NCI-H510A (cell line): ENCODE results near the gene CYFIP2.
A peak's percentile ranks its signal among the peaks of the same experiment; 100 is the strongest.

ENCODE experiments used
- DNase-seq: peaks from one replicate; lab custom pipeline; 2025; lab: John Stamatoyannopoulos, UW

CYFIP2 gene

DNA sequence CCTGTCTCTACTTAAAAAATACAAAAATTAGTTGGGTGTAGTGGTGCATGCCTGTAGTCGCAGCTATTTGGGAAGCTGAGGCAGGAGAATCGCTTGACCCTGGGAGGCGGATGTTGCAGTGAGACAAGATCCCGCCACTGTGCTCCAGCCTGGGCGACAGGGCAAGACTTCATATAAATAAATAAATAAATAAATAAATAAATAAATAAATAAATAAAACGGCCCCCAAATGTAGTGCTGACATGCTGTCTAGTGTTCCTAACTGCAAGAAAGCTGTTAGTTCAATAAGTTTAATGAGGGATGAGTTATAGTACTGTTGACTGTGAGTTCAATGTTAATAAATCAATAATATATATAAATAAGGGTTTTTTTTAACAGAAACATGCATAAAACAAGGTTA is 7.5 kb upstream of the CYFIP2 start:
- DNase-seq, result no peak

DNA sequence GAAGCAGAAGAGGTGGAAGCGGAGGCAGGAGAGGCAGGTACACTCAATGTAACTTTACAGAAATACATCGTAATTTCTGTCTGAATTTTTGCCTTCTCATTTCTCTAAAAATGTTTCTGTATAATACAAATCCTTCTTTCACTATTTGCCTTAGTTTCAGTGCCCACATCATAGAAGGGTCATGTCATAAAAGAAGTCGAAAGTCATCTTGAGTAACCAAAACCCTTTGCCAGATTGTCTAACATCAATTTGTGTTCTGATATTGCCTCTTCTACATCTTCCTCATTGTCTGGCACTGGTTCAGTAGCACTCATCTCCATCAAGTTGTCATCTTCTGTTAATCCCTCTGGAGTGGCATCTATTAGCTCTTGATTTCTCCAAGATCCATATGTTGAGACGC is 6.2 kb upstream of the CYFIP2 start:
- DNase-seq, result no peak

DNA sequence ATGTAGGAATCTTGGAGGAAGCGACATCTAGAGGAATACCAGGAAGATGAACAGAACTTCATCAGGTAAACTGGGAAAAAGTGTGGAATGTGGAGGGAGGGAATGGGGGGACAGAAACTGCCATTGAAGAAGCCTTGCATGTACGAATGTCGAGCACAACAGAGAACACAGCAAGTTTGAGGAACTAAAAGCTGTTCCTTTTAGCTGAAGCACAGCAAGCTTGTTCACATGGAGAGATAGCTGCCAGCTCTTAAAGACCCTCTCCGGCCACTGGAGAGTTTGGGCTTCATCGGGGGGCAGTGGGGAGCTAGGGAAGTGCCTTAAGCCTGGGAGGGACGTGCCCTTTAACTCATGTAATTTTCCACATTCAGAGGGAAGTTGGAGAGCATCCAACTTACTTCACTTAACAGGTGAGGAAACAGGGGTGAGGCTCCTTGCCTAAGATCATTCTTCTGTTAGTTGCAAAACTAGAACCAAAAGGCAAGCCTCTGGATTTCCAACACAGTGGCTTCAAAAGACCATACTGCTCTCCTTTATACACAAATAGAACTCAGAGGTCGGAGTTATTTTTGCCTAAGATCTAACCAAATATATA is 2.3 kb upstream of the CYFIP2 start:
- no peak for DNase-seq

DNA sequence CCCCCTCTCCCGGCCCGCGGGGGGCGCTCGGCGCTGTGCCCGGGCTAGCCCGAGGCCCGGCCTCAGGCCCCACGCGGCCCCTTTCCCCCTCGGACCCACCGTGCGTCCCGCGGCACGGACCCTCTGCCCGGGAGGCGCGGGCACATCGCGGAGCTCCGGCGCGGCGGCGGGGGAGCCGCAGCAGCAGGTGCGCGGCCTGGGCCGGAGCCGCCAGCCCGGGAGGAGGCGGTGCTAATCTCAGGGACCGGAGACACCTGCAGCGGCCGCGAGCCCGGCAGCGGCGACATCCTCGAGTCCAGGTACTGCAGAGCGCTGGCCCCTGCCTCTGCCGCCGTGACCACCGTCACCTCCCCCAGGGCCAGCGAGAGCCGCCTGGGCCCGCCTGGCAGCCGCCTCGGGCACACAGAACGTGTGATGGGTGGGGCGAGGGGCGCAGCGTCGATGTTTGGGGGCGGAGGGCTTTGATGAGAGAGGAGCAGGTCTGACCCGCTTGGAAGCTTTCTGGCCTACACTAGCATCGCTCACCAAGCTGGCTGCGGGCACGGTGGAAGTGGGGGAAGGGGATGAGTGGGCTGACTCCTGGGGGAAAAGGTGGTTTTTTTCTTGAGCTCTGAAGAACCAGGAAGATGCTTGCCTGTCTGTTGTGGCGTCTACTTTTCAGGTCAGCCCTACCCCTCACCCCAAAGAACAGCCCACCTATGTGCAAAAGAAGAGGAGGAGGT is 524 bp downstream of the CYFIP2 start:
- peak; percentile 36 for DNase-seq

DNA sequence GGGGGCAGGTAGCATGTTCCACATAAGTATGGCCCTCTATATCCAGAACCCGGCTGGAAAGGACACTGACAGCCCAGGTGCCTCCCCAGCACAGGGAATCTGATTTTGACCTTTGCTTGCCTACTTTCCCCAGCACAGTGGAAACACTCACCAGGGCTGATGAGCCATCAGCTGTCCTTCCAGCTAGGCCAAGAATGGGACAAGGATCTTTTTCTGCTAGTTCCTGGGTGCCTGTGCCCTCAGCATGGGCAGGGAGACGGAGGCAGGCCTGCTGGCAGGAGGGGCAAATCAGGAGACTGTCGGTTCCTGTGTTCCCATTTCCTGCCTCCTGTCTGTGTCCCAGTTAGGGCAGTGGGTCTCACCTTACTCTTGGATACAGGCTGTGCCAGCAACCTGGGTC is 1.1 kb downstream of the CYFIP2 start:
- DNase-seq, result no peak

DNA sequence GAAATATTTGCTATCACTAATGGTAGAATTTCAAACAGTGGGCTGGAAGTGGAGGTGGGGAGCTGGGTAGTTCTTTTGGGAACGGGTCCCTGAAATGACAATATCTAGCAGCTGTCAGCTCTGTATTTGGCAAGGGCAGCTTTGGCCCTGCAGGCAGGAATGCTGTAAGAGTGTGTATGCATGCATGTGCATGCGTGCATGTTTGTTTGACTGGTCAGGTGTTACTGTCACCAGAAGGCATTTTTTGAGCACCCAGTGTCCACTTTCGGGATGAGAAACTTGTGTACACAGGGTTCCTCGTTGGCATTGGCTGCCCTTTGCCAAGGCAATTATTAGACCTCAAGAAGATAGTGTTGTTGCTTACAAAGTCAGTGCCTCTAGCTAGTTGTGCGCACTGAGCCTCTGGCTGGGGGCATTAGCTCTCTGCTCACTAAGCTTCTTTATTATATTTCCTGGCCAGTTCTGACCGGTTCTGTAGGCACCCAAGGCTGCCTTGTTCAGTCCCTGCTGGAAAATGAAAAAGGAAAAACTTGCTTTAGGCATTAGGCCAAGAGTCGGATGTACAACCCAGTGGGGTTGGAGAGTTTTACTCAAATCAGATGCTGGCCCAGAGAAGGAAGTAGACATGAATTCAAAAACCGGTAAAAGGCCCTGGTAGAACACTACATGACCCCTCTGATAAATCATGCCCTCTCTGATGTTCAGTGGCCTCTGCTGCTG is 2.0 kb downstream of the CYFIP2 start:
- DNase-seq, result no peak

DNA sequence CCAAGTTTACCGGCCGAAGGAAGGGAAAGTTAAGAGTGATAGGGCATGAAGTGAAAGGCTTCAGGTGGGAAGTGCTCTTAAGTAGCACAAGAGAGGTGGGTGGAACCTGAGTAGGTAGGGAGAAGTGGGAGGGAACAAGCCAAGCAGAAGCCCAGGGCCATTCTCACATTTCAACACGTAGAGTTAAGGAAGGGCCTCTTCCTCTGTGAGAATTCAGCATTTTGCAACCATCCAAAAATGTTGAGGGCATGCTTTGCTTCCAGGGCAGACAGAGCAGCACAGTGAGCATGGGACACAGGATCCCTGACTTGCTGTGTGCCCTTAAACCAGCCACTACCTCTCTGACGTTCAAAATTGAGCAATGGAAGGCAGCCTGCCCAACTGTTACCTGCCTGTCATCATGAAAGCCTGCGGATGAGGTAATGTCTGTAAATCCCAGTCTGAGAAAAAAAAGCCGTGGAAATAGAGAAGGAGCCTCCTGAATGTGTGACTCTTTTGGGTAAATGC is 3.3 kb downstream of the CYFIP2 start:
- DNase-seq, result peak; percentile 54

DNA sequence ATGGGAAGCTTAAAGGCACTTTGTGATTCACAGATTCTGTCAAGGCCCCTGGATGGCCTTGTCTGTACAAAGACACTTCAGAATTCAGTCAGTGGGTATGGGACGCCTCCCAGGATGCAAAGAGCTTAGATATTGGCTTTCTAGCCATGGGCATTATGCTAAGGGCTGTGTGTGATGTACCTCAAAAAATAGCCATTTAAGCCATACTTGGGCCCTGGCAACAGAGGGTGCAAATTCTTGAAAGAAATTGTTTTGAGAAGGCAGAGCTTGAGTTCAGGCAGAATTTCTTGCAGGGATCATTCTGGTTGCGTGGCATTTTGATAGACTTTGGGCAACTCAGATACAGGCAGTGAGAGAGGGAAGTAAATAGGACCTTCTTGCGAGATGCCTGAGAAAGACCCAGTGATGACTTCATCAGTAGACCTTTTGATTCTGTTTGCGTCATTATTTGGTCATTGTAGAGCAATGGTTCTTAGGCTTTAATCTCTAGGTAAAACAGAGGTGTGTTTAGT is 3.9 kb downstream of the CYFIP2 start:
- DNase-seq, result no peak

DNA sequence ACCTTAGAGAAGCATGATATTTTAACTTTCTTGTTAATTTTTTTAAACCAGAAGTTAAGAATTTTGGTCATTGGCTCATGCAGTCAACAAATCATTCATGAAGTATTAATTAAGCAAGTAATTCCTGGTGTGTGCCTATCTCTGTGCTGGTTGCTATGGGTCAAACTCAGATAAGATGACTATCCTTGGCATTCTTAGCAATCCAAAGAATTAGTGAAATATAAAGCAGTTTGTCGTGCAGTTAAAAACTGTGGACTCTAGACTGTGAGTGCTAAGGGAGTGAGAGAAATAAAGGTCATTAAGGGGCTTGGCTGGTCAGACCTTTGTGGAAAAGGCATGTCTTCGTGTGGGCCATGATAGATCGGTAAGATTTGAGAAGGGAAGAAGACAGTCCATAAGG is 4.8 kb downstream of the CYFIP2 start:
- DNase-seq, result no peak

DNA sequence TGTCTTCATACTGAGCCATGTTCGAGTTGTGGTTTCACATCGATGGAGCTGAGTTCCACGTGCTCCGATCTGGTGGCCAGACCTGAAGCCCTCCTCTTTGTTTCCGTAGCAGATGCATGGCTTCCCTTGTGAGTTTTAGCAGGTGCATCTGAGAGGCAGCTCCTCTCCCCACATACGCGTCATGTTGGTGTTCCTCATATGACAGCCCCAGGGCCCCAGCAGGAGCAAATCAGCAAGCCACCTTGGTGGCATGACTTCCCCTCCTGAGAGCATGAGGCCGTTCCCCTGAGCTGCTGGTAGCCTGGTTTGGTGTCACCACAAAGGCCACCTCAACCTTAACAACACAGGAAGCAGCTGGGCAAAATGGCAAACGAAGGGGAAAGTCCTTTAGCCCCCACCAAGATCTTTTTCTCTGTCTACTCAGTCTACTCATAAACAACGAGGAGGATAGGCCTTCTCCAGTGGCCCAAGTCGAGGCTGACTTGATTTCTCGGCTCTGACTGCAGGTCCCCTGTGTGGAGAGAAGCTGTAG is 5.9 kb downstream of the CYFIP2 start:
- DNase-seq, result no peak

DNA sequence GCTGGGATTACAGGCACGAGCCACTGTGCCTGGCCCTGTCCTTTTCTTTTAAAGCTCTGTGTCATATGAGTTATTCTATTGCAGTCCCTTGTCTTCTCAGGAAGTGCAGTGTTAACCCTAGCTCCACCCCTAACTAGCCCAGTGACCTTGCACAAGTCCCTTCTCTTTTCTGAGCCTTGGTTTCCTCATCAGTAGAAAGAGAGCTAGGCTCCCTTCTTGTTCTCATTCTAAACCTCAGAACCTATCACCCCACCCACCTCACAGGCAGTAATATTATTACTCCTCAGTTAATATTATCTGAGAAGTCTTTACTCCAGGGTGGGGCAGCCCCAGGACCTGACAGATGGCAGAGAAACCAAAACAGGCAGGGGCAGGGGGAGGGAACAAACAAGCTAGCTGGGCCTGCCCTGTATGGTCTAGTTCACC is 7.2 kb downstream of the CYFIP2 start:
- DNase-seq, result no peak

DNA sequence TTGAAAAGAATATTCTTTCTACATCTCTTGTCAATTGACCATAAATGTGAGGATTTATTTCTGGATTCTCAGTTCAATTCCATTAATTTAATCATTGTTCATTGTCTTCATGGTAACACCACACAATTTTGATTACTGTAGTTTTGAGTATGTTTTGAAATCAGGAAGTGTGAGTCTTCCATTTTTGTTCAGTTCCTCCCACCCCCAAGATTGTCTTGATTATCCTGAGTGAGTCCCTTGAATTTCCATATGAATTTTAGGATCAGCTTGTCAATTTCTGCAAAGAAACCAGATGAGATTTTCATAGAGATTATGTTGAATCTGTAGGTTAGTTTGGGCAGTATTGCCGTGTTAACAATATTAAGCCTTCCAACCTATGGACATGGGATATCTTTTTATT is 9.5 kb downstream of the CYFIP2 start:
- no peak for DNase-seq

DNA sequence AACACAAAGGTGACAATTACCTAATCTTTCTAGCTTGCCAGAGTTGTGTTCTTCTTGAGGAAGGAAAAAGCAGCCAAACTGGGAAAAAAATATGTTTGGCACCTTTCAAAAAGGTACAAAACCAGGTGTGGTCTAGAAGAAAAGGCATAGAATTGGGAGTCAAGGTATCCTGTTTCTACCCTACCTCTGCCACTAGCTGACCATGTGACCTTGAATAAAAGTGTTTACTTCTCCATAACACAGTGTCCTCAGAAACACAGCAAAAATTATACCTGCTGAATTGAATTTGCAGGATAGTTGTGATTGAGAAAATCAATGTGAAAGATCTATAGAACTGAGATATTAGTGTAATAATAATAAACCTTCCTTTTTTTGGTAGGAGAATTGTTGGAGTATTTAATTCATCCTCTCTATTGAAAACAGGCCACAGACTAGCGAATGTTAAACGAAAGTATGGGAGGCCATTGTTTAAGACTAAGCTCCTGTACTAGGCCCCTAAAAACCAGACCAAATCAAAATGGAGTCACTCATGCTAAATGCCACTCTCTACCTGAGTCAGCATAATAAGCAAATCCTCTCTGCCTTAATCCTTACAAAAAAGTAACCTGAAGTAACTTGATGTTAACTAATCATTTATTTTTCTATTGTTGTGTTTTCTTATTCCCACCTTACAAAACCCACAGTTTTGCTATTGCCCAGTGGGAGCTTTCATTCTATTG is 12.6 kb downstream of the CYFIP2 start:
- no peak for DNase-seq

DNA sequence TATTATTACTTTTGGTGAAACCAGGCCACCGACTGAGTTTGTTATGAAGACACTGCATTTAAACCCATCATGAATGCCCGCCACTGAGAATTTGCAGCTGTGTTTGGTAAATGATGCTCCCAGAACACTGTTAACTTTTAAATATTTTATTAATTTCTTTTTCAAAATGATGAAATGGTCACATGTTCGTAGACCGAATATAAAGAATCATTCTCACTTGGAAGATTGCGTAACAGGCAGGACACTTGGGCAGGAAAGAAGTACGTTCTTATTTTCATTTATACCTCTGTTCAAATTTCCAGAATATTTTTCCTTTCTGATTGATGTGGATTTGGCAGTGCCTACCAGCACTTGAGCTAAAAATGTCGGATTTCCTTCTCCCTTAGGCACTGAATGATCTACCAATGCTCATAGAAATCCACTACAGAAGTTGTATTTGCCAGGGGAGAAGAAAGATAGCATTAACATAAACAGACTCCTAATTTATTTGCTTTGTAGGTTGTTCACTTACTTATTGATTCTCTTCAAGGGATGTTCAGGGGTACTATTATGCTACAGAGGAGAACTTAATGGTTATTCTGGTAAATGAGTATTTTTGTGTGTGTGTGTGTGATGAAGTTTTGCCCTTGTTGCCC is 13.8 kb downstream of the CYFIP2 start:
- DNase-seq, result no peak

DNA sequence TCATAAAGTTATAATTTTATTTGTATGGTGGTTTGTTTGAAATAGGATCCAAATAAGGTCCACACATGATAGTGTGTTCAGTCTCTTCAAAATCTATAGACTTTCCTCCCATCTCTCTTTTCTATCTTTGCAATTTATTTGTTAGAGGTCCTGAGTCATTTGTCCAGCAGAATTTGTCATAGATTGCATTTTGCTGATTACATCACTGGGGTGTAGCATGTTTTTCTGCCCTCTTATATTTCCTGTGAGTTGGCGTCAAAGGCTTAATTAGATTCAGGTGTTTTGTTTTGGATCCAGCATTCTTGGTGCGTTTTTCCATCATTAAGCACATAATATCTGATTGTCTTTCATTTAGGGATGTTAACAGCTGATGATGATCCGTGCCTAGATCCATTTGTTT is 15.0 kb downstream of the CYFIP2 start:
- no peak for DNase-seq

DNA sequence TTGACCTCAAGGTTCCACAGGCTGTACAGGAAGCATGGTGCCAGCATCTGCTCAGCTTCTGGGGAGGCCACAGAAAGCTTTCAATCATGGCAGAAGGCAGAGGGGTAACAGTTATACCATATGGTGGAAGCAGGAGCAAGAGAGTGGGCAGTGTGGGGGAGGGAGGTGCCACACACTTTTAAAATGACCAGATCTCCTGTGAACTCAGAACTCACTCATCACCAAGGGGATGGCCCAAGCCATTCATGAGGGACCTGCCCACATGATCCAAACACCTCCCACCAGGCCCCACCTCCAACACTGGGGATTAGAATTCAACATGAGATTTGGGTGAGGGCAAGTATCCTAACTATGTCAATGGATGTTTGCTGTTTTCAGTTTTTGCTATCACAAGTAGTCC is 16.2 kb downstream of the CYFIP2 start:
- DNase-seq, result no peak

DNA sequence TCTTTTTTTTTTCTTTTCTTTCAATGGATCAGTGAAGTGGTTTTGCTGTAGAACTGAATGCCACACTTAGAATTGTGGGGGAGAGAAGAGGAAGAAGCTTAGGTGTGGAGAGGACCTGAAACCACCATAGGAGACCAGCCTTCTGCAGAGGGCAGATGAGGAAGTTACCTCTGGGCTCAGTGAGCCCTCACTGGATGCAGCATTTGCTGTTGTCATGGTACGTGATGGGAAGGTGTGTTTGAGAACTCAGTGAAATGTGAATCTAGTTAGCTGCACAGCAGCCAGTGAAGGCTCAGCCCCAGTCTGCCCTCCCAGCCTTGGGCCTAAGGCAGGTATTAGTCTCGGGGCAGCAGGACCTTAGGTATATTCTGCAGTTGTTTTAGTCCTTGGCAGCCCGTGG is 17.5 kb downstream of the CYFIP2 start:
- DNase-seq, result no peak

DNA sequence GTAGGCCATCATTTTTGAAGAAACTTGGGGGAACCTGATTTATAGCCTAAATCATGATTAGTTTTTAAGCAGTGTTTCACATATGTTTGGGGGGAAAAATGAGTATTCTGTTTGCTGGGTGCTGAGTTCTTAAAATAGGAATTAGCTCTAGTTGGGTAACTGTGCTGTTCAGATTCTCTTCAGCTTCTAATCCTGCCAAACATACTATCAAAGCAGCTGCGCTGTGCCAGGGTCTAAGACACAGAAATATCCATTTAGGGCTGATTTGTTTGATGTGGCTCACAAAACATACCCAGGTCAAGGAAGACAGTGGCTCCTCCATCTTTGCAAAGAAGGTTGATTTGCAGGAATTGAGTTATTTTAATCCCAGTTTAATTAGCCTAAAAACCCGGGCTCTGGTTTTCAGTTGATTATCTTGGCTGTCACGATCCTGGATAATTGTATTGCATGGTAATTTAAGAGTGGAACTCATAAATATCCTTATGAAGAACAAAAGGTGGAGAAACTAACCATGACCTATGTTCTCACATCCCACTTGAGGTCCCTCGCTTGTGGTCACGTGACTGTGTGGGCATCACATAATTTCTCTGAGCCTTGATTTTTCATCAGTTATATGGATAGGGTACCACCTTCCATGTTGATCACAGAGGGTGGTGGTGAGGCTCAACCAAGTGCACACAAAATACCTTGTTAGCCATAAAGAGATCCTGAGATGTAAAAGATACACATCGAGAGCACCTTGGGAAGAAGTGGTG is 18.7 kb downstream of the CYFIP2 start:
- DNase-seq, result no peak

DNA sequence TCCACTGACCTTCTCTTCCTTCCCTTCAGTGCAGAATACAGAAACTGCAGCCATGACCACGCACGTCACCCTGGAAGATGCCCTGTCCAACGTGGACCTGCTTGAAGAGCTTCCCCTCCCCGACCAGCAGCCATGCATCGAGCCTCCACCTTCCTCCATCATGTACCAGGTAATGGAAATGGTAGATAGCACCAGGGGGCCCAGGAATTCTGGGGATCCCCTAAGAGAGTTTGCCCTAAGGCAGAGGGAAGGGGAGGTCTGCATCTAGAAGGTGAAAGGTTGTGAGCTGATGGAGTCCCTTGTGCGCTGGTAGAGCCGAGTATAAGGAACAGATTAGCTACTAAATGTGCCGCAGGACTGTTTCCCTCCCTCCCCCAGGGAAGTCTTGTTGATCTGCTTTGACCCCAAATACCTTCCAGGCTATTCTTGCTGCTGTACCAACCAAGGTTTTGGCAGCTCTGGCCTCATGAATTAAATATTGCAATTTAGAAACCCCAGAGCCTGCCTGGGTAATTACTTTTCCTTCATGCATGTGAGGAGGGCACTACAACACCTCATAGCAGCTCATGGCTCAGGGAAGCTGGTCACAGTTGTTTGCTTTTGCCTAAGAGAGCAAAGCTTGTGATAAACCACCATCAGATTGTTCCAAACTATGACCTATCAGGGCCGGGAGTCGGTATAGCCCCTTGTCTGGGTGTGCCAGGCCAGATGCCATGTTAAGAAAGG is 19.6 kb downstream of the CYFIP2 start:
- DNase-seq, result no peak

DNA sequence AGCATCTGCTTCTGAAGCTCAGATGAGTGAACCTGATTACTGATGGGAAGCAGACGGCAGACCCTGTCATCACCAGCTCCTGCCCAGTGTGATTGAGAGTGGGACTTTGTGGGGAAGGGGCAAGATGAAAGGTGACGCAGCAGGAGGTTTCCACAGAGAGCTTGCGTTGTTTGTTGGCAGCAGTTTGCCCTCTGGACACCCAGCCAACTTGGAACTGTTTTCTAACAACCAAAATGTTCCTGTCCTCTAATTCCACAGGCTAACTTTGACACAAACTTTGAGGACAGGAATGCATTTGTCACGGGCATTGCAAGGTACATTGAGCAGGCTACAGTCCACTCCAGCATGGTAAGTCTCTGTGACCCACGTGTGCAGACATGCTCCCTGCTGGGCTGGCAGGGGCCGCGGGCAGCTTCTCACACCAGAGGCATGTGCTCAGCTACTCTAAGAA is 20.9 kb downstream of the CYFIP2 start:
- DNase-seq, result no peak
